Measurements from ENCODE around the gene SCAMP5. TPM values are rescaled to one million over a fixed set of nuclear protein-coding genes. Genes with fewer than 3 reads are reported as not detected.

SCAMP5 gene
- total RNA-seq, 1 experiment from 2014 or later = 7.0 TPM

DNA sequence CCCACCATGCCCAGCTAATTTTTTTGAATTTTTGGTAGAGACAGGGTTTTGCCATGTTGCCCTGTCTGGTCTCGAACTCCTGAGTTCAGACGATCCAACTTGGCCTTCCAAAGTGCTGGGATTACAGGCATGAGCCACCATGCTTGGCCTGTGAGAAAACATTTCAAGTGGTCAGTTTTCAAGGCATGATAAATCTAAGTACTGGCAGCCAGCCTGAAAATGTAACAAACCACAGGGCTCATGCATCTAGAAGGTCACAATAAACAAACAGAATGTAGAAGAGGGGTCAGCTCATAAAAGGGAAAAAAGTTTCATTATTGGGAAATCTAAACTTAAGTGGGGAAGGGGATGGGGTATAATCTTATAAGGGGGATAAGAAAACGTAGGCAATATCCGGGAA is 68.0 kb downstream of the SCAMP5 start:
- Histone ChIP-seq H3F3A (ENCODE audit: low read length, unreplicated experiment) (peaks cover 3% of the 10 kb centered on the region), H3K36me3 (ENCODE audit: low read depth, low read length) (no peaks in the 10 kb centered on the region), H3K79me2 (ENCODE audit: low read length) (no peaks in the 10 kb centered on the region), H3K4me3 (ENCODE audit: low read length) (no peak overlapping the region), H2AFZ (ENCODE audit: low read length) (no peak overlapping the region), H3K27me3 (ENCODE audit: low read length) (no peaks in the 10 kb centered on the region), H3K4me1 (ENCODE audit: insufficient read depth, low read length) (peaks cover 27% of the 10 kb centered on the region), H3K4me2 (ENCODE audit: low read length) (no peak overlapping the region), H3K9me2 (replicated peaks; ENCODE audit: low read length) (no peaks in the 10 kb centered on the region), H4K20me1 (ENCODE audit: low read length) (no peaks in the 10 kb centered on the region), H3K27ac (ENCODE audit: low read length) (no peak overlapping the region), H3K9ac (ENCODE audit: low read length) (no peak overlapping the region), H3K9me3 (ENCODE audit: low read length) (no peaks in the 10 kb centered on the region)
- no peak for TF ChIP-seq EZH2 (IDR thresholded peaks at IDR 0.05; ENCODE audit: low read length, unreplicated experiment)
- TF ChIP-seq, protein P1, sequence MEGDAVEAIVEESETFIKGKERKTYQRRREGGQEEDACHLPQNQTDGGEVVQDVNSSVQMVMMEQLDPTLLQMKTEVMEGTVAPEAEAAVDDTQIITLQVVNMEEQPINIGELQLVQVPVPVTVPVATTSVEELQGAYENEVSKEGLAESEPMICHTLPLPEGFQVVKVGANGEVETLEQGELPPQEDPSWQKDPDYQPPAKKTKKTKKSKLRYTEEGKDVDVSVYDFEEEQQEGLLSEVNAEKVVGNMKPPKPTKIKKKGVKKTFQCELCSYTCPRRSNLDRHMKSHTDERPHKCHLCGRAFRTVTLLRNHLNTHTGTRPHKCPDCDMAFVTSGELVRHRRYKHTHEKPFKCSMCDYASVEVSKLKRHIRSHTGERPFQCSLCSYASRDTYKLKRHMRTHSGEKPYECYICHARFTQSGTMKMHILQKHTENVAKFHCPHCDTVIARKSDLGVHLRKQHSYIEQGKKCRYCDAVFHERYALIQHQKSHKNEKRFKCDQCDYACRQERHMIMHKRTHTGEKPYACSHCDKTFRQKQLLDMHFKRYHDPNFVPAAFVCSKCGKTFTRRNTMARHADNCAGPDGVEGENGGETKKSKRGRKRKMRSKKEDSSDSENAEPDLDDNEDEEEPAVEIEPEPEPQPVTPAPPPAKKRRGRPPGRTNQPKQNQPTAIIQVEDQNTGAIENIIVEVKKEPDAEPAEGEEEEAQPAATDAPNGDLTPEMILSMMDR (conservative IDR thresholded peaks at IDR 0.05; ENCODE audit: low read depth, low read length) = no peak
- TF ChIP-seq EZH2phosphoT487 (IDR thresholded peaks at IDR 0.05; ENCODE audit: borderline replicate concordance, low read length) = no peak
- CTCF ChIA-PET = no interaction called here
- no TSS peak for BruUV-seq (replicated peaks)
- no peak for ATAC-seq
- POLR2A ChIA-PET (ENCODE audit: unreplicated experiment) = no interaction called here
- intact Hi-C loops (cut with micrococcal nuclease) = no loop called here
- no peak for DNase-seq

DNA sequence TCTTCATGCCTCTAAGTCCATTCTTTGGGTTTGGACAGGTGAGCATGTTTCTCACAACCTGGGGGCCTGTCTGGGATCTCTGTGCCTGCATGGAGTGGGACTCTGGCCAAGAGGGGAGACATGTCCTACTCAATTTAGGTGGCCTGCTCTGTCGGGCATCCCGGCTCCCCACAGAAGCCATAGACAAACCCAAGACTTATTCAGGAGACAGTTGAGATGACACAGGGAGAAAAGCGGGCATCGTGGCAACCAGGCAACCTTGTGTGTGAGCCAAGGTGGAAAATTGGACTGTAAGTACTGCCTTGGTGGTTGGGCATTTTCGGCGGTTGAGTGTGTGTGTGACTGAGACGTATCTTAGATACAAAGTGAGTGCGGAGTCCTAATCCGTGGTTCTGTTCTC is 68.5 kb downstream of the SCAMP5 start:
- Histone ChIP-seq H3K36me3 (ENCODE audit: low read depth, low read length) (no peaks in the 10 kb centered on the region), H3K4me1 (ENCODE audit: insufficient read depth, low read length) (peaks cover 27% of the 10 kb centered on the region)
- CTCF ChIA-PET = no interaction called here

DNA sequence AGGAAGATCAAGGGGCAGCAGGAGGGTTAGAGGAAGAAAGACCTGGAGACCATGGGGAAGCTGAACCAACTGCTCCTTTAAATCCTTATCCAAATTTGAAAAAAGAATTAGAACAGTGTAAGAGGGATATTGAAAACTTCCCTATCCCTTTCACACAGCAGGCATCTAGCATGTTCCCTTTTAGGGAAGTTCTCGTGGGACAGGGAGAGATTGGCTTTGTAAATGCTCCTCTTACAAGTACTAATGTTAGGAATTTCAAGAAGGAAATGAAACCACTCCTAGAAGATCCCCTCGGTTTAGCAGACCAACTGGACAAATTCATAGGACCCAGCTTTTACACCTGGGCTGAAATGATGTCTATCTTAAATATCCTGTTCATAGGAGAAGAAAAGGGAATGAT is 69.5 kb downstream of the SCAMP5 start:
- Histone ChIP-seq H3K27me3 (ENCODE audit: low read length) (no peaks in the 10 kb centered on the region), H3K79me2 (ENCODE audit: low read length) (no peaks in the 10 kb centered on the region), H3K36me3 (ENCODE audit: low read depth, low read length) (no peaks in the 10 kb centered on the region), H3K4me2 (ENCODE audit: low read length) (no peak overlapping the region), H3K27ac (ENCODE audit: low read length) (no peak overlapping the region), H4K20me1 (ENCODE audit: low read length) (no peaks in the 10 kb centered on the region), H3K9ac (ENCODE audit: low read length) (no peak overlapping the region), H2AFZ (ENCODE audit: low read length) (no peak overlapping the region), H3F3A (ENCODE audit: low read length, unreplicated experiment) (peaks cover 3% of the 10 kb centered on the region), H3K9me3 (ENCODE audit: low read length) (no peaks in the 10 kb centered on the region), H3K9me2 (replicated peaks; ENCODE audit: low read length) (no peaks in the 10 kb centered on the region), H3K4me1 (ENCODE audit: insufficient read depth, low read length) (peaks cover 27% of the 10 kb centered on the region), H3K4me3 (ENCODE audit: low read length) (no peak overlapping the region)
- intact Hi-C loops (cut with micrococcal nuclease) = no loop called here
- POLR2A ChIA-PET (ENCODE audit: unreplicated experiment) = no interaction called here
- no TSS peak for BruUV-seq (replicated peaks)
- DNase-seq (no peak), ATAC-seq (no peak)
- TF ChIP-seq, protein P1 (conservative IDR thresholded peaks at IDR 0.05; ENCODE audit: low read depth, low read length) = no peak
- TF ChIP-seq EZH2phosphoT487 (IDR thresholded peaks at IDR 0.05; ENCODE audit: borderline replicate concordance, low read length) = no peak
- no peak for TF ChIP-seq EZH2 (IDR thresholded peaks at IDR 0.05; ENCODE audit: low read length, unreplicated experiment)
- CTCF ChIA-PET = no interaction called here

More for the DNA sequence above, 68.5 kb downstream of the SCAMP5 start:
- TF ChIP-seq EZH2phosphoT487 (IDR thresholded peaks at IDR 0.05; ENCODE audit: borderline replicate concordance, low read length) = no peak
- no peak for TF ChIP-seq EZH2 (IDR thresholded peaks at IDR 0.05; ENCODE audit: low read length, unreplicated experiment)
- TF ChIP-seq, protein P1 (conservative IDR thresholded peaks at IDR 0.05; ENCODE audit: low read depth, low read length) = no peak
- Histone ChIP-seq H3K9me2 (replicated peaks; ENCODE audit: low read length) (no peaks in the 10 kb centered on the region), H3K9me3 (ENCODE audit: low read length) (no peaks in the 10 kb centered on the region), H2AFZ (ENCODE audit: low read length) (no peak overlapping the region), H3K79me2 (ENCODE audit: low read length) (no peaks in the 10 kb centered on the region), H3F3A (ENCODE audit: low read length, unreplicated experiment) (peaks cover 3% of the 10 kb centered on the region), H3K27ac (ENCODE audit: low read length) (no peak overlapping the region), H3K4me2 (ENCODE audit: low read length) (no peak overlapping the region), H4K20me1 (ENCODE audit: low read length) (no peaks in the 10 kb centered on the region), H3K4me3 (ENCODE audit: low read length) (no peak overlapping the region), H3K9ac (ENCODE audit: low read length) (no peak overlapping the region), H3K27me3 (ENCODE audit: low read length) (no peaks in the 10 kb centered on the region)
- BruUV-seq (replicated peaks) = no TSS peak
- POLR2A ChIA-PET (ENCODE audit: unreplicated experiment) = no interaction called here
- intact Hi-C loops (cut with micrococcal nuclease) = no loop called here
- ATAC-seq (no peak), DNase-seq (no peak)

Measured in PC-3 (cell line).